T-cell (primary cell): ENCODE data around the gene SEC14L1. TPM values are rescaled to one million over a fixed set of nuclear protein-coding genes. Genes with fewer than 3 reads are reported as not detected.
A peak's percentile ranks its signal among the peaks of the same experiment; 100 is the strongest.
"Not testable (repeated sequence)": the region's sequence is repeated elsewhere in the genome, so short reads cannot be mapped to it uniquely, and the experiment has no call there.

ENCODE experiments used
- ATAC-seq, 4 experiments: fragments of 200-7000 bp in 3 of 4; fragments of 150-1000 bp in 1 of 4; cut with Tn5 transposase; replicated peaks in 1 of 4; 1 replicate in 3 of 4; 2 replicates in 1 of 4; pipeline ENCODE4 v1.10.0; 2021; ENCODE audit warnings: moderate library complexity in 3 of 4, mild to moderate bottlenecking in 2 of 4, moderate number of reproducible peaks in 1 of 4
- CTCF ChIA-PET, 2 donors: fragments of 300-600 bp; sonication (Branson Sonifier 250); formaldehyde crosslinking; loops; one replicate each; lab custom pipeline; 2022; ENCODE audit warnings: antibody characterized with exemption in 2 of 2; lab: Charles Lee
- POLR2A ChIA-PET, 2 donors: fragments of 300-600 bp; sonication (Branson Sonifier 250); formaldehyde crosslinking; loops; one replicate each; lab custom pipeline; 2022; ENCODE audit warnings: antibody characterized with exemption in 2 of 2; lab: Charles Lee
- DNase-seq, 35 experiments: peaks; one replicate each; pipeline versions ENCODE4 v3.0.0 to v3.0.0-alpha.2; 2013 to 2023
- H3K27ac ChIP-seq: one replicate; pipeline ENCODE4 v1.5.1; 2013; ENCODE audit warnings: low read length
- H3K27me3 ChIP-seq, 2 experiments: replicated peaks in 1 of 2; 1 replicate in 1 of 2; 2 replicates in 1 of 2; pipeline versions ENCODE4 v1.6.1 to v1.7.0; 2013; ENCODE audit warnings: low read length in 1 of 2, mixed read lengths in 1 of 2; ENCODE audit not compliant: control insufficient read depth in 2 of 2, insufficient read depth in 2 of 2; ENCODE audit errors: extremely low read depth in 1 of 2
- H3K36me3 ChIP-seq, 2 donors: 1 replicate in 1 of 2; 2 replicates in 1 of 2; pipeline versions ENCODE4 v1.6.1 to v1.7.0; 2013; ENCODE audit warnings: low read length in 1 of 2; ENCODE audit not compliant: control insufficient read depth in 2 of 2, insufficient read depth in 1 of 2; ENCODE audit errors: extremely low read depth in 1 of 2
- H3K4me1 ChIP-seq, 2 experiments: 1 replicate in 1 of 2; 2 replicates in 1 of 2; pipeline versions ENCODE4 v1.6.1 to v1.7.0; 2013; ENCODE audit warnings: low read length in 2 of 2, mixed read lengths in 1 of 2; ENCODE audit not compliant: insufficient read depth in 2 of 2, control insufficient read depth in 1 of 2; ENCODE audit errors: extremely low read depth in 1 of 2
- H3K4me3 ChIP-seq, 2 donors: 1 replicate in 1 of 2; 2 replicates in 1 of 2; pipeline versions ENCODE4 v1.5.1 to v1.7.0; 2013; ENCODE audit warnings: mild to moderate bottlenecking in 2 of 2, low read length in 1 of 2, moderate library complexity in 1 of 2; ENCODE audit not compliant: control insufficient read depth in 1 of 2; ENCODE audit errors: extremely low read depth in 1 of 2
- H3K9me3 ChIP-seq: 2 replicates; pipeline ENCODE4 v1.7.0; 2013
- H3K27ac Mint-ChIP-seq, 2 donors: one replicate each; pipeline ENCODE4 v1.8.0; 2020 to 2021; ENCODE audit warnings: mild to moderate bottlenecking in 2 of 2, mixed read lengths in 2 of 2
- H3K27me3 Mint-ChIP-seq, 2 donors: one replicate each; pipeline ENCODE4 v1.8.0; 2021 to 2022; ENCODE audit warnings: mixed read lengths in 2 of 2
- H3K36me3 Mint-ChIP-seq: one replicate; pipeline ENCODE4 v1.8.0; 2021; ENCODE audit warnings: mixed read lengths
- H3K4me1 Mint-ChIP-seq, 3 donors: one replicate each; pipeline ENCODE4 v1.8.0; 2020 to 2022; ENCODE audit warnings: mixed read lengths in 3 of 3, mild to moderate bottlenecking in 1 of 3
- H3K4me3 Mint-ChIP-seq, 3 donors: one replicate each; pipeline ENCODE4 v1.8.0; 2020 to 2022; ENCODE audit warnings: mild to moderate bottlenecking in 3 of 3, mixed read lengths in 3 of 3, moderate library complexity in 3 of 3
- H3K9me3 Mint-ChIP-seq, 3 donors: one replicate each; pipeline ENCODE4 v1.8.0; 2020 to 2022; ENCODE audit warnings: mixed read lengths in 3 of 3
- WGBS: methylation state at CpG from one replicate; pipeline ENCODE4 v1.1.5; 2013; ENCODE audit warnings: missing lambda C conversion rate; ENCODE audit not compliant: insufficient coverage; 5-methylcytosine and 5-hydroxymethylcytosine counted together
- total RNA-seq, 35 experiments: library from RNA in 6 of 35; stranded (reverse) in 6 of 35; fragments of 120-200 nt in 1 of 35; gene quantifications; one replicate each; pipeline versions ENCODE4 v1.2.1 to v1.2.4 and lab custom pipeline; 2013 to 2026

Gene SEC14L1
- total RNA-seq, 5 donors from 2014 or later (not counting 1 experiment from before 2014, with no cell fraction given): 36.9 to 71.6 (median 46.2) TPM

DNA sequence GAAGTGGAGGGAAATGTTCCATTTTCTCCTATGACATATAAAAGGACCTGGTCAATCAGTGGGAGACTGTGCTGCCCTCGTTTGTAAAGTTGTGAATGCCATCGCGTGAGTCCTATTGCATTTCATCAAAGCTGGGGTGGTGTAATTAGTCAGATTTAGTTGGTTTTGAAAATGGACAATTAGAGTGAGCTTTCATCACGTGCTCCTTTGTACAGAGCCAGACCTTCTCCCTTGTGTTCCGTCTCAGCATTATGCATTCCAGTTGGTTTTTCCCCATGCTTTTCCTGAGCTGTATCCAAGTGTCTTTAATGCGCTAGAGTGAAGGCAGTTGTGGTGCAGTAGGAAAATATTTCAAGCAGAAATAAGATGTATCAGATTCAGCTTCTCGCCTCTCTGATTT, 10.4 kb downstream of the SEC14L1 start:
- no peak overlapping the region for H3K4me3 Mint-ChIP-seq
- H3K36me3 ChIP-seq: peaks cover 12 to 27% of the 10 kb centered on the region in 2 donors
- H3K9me3 ChIP-seq: no peaks in the 10 kb centered on the region
- ATAC-seq: no peak
- H3K4me1 Mint-ChIP-seq: peaks cover 66 to 72% (median 71%) of the 10 kb centered on the region in 3 donors
- no peak overlapping the region for H3K4me3 ChIP-seq
- ChIA-PET CTCF (no interaction called here), POLR2A (interaction anchor here in 1 of 2 donors (1.1 kb wide), 1 partner anchor 11 kb away, joined by 4 read pairs; no protein-coding TSS in a partner anchor)
- H3K9me3 Mint-ChIP-seq: no peaks in the 10 kb centered on the region
- no peak overlapping the region for H3K27ac ChIP-seq
- peaks cover 51% of the 10 kb centered on the region for H3K36me3 Mint-ChIP-seq
- H3K27ac Mint-ChIP-seq: no peak overlapping the region
- no peak for DNase-seq
- no peaks in the 10 kb centered on the region for H3K27me3 ChIP-seq
- H3K4me1 ChIP-seq: no peaks in the 10 kb centered on the region
- no peaks in the 10 kb centered on the region for H3K27me3 Mint-ChIP-seq
- WGBS: 93% methylated on average over 3 of the region's 7 CpGs

- H3K36me3 ChIP-seq: peaks cover 12 to 27% of the 10 kb centered on the region in 2 donors
- ChIA-PET POLR2A (interaction anchor here in 1 of 2 donors (1.1 kb wide), 1 partner anchor 12 kb away, joined by 4 read pairs; no protein-coding TSS in a partner anchor), CTCF (interaction anchor here in 1 of 2 donors (0.7 kb wide), 1 partner anchor 12 kb away, joined by 4 read pairs; no protein-coding TSS in a partner anchor)
- not testable (repeated sequence) for H3K27ac Mint-ChIP-seq, H3K9me3 ChIP-seq, H3K27me3 Mint-ChIP-seq, H3K4me3 ChIP-seq, ATAC-seq, H3K9me3 Mint-ChIP-seq, H3K27me3 ChIP-seq, H3K4me3 Mint-ChIP-seq, H3K27ac ChIP-seq, H3K4me1 ChIP-seq, DNase-seq
- WGBS: 100% methylated on average over 3 of the region's 6 CpGs
- H3K4me1 Mint-ChIP-seq: peaks cover 64 to 68% (median 68%) of the 10 kb centered on the region in 3 donors
- peaks cover 46% of the 10 kb centered on the region for H3K36me3 Mint-ChIP-seq
Observed at GRCh38 chr17:77152056-77152455, 11.3 kb downstream of the SEC14L1 start.

DNA sequence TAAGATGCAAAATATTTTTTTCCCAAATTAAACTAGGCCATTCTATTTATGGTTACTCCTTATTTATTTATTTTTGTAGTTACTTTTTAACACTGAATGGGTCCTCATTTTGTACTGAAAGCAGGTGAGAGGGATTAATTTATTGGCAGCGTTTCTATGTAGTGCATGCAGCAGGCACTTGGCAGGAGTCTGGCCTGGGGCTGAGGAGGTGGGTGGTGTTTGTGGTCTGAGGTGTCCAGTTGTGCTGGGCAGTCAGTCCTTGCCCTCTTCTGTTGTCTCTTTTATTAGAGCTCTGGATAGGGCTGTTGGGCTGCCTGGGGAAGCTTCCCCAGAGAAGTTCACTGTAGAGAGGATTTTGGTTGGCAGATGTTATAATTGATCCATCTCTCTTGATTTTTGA, 12.7 kb downstream of the SEC14L1 start:
- ATAC-seq (no peak), DNase-seq (no peak)
- Mint-ChIP-seq H3K4me3 (no peak overlapping the region), H3K9me3 (no peaks in the 10 kb centered on the region), H3K36me3 (peaks cover 41% of the 10 kb centered on the region), H3K27me3 (no peaks in the 10 kb centered on the region), H3K4me1 (peaks cover 61 to 65% (median 65%) of the 10 kb centered on the region in 3 donors), H3K27ac (no peak overlapping the region)
- Histone ChIP-seq H3K4me1 (no peaks in the 10 kb centered on the region), H3K36me3 (peaks cover 9 to 14% of the 10 kb centered on the region in 2 donors), H3K9me3 (no peaks in the 10 kb centered on the region), H3K27ac (no peak overlapping the region), H3K27me3 (no peaks in the 10 kb centered on the region), H3K4me3 (no peak overlapping the region)
- 89% methylated on average over 1 of the region's 1 CpG for WGBS
- ChIA-PET CTCF (interaction anchor here in 1 of 2 donors (0.7 kb wide), 1 partner anchor 194 kb away, joined by 5 read pairs; no protein-coding TSS in a partner anchor), POLR2A (no interaction called here)

DNA sequence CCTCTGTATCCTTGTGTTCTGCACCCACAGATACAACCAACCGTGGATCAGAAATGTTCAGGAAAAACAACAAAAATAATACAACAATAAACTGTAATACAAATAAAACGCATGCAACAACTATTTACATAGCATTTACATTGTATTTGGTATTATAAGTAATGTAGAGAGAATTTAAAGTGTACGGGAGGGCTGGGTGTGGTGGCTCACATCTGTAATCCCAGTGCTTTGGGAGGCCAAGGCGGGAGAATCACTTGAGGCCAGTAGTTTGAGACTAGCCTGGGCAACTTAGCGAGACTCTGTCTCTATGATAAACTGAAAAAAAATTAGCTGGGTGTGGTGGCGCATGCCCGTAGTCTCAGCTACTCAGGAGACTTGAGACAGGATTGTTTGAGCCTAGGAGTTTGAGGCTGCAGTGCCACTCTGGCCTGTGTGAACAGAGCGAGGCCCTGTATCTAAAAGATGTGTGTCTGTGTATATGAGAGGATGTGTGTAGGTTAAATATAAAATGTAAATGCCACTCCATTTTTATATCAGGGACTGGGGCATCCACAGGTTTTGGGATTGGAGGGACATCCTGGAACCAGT, 13.3 kb downstream of the SEC14L1 start:
- H3K4me3 ChIP-seq: no peak overlapping the region
- H3K27me3 ChIP-seq: no peaks in the 10 kb centered on the region
- WGBS: 97% methylated on average over 4 of the region's 8 CpGs
- H3K4me1 ChIP-seq: no peaks in the 10 kb centered on the region
- no peaks in the 10 kb centered on the region for H3K27me3 Mint-ChIP-seq
- peaks cover 9% of the 10 kb centered on the region in 2 donors for H3K36me3 ChIP-seq
- no peak for DNase-seq
- ATAC-seq: no peak
- H3K4me3 Mint-ChIP-seq: no peak overlapping the region
- POLR2A ChIA-PET: interaction anchor here in 1 of 2 donors (1.0 kb wide), 1 partner anchor 13 kb away, joined by 12 read pairs; no protein-coding TSS in a partner anchor
- no peak overlapping the region for H3K27ac ChIP-seq
- H3K9me3 Mint-ChIP-seq: no peaks in the 10 kb centered on the region
- CTCF ChIA-PET: no interaction called here
- H3K9me3 ChIP-seq: no peaks in the 10 kb centered on the region
- H3K27ac Mint-ChIP-seq: no peak overlapping the region
- H3K4me1 Mint-ChIP-seq: peaks cover 56 to 59% (median 58%) of the 10 kb centered on the region in 3 donors
- peaks cover 36% of the 10 kb centered on the region for H3K36me3 Mint-ChIP-seq

GRCh38 chr17:77155125-77155524, 14.4 kb downstream of the SEC14L1 start:
- DNase-seq (no peak), ATAC-seq (no peak)
- Mint-ChIP-seq H3K27me3 (no peaks in the 10 kb centered on the region), H3K9me3 (no peaks in the 10 kb centered on the region), H3K4me3 (no peak overlapping the region), H3K36me3 (peaks cover 31% of the 10 kb centered on the region), H3K4me1 (peaks cover 60 to 63% (median 61%) of the 10 kb centered on the region in 3 donors), H3K27ac (peak overlapping the region in 1 of 2 donors; percentile 49)
- WGBS: 65% methylated on average over 3 of the region's 3 CpGs
- CTCF ChIA-PET: no interaction called here
- Histone ChIP-seq H3K27ac (no peak overlapping the region), H3K36me3 (peaks cover 4 to 9% of the 10 kb centered on the region in 2 donors), H3K4me1 (no peaks in the 10 kb centered on the region), H3K4me3 (no peak overlapping the region), H3K9me3 (no peaks in the 10 kb centered on the region), H3K27me3 (no peaks in the 10 kb centered on the region)
- POLR2A ChIA-PET: interaction anchor here in 1 of 2 donors (0.7 to 1.0 kb wide), 2 partner anchors 12 to 67 kb away, joined by 5 to 12 read pairs; no protein-coding TSS in a partner anchor

- CTCF ChIA-PET, H3K27ac Mint-ChIP-seq, H3K4me3 ChIP-seq, DNase-seq, H3K36me3 ChIP-seq, ATAC-seq, H3K9me3 ChIP-seq, H3K27ac ChIP-seq, H3K4me1 ChIP-seq, H3K4me3 Mint-ChIP-seq, H3K27me3 ChIP-seq, H3K9me3 Mint-ChIP-seq, H3K27me3 Mint-ChIP-seq: not testable (repeated sequence)
- Mint-ChIP-seq H3K4me1 (peaks cover 62 to 68% (median 63%) of the 10 kb centered on the region in 3 donors), H3K36me3 (peaks cover 18% of the 10 kb centered on the region)
- 100% methylated on average over 2 of the region's 6 CpGs for WGBS
- POLR2A ChIA-PET: interaction anchor here in 1 of 2 donors (0.7 to 0.8 kb wide), 2 partner anchors 29 to 51 kb away, joined by 4 to 5 read pairs; no protein-coding TSS in a partner anchor
Observed at GRCh38 chr17:77157766-77158165, 17.0 kb downstream of the SEC14L1 start.
